ENCODE measurements around the gene DSC2.

GRCh38 chr18:31093880-31094279 is 8.3 kb downstream of the DSC2 start:
- TF ChIP-seq CTCF (IDR thresholded peaks at IDR 0.05) (no peak), REST (IDR thresholded peaks at IDR 0.05; ENCODE audit: insufficient read depth in 1 of 2, low read depth in 2 of 2, low read length in 1 of 2) (no peak), POLR2AphosphoS5 (IDR thresholded peaks at IDR 0.05; ENCODE audit: low read depth, low read length) (no peak), SIN3A (IDR thresholded peaks at IDR 0.05; ENCODE audit: borderline replicate concordance, insufficient read depth, low read depth, low read length) (no peak), TCF7L2 (IDR thresholded peaks at IDR 0.05; ENCODE audit: low read depth, low read length) (no peak)
